Glutamatergic neuron (in vitro differentiated cells): ENCODE measurements around the gene NTN1. TPM values are rescaled to one million over a fixed set of nuclear protein-coding genes. Genes with fewer than 3 reads are reported as not detected.

Experiments
- DNase-seq: peaks from one replicate; pipeline ENCODE4 v3.0.0; 2022
- H3K27ac Mint-ChIP-seq: one replicate; pipeline ENCODE4 v1.8.0; 2020; ENCODE audit warnings: mild to moderate bottlenecking, mixed read lengths, inconsistent platforms; ENCODE audit not compliant: unreplicated experiment
- H3K27me3 Mint-ChIP-seq: one replicate; pipeline ENCODE4 v1.8.0; 2020; ENCODE audit warnings: mild to moderate bottlenecking, moderate library complexity, mixed read lengths, inconsistent platforms; ENCODE audit not compliant: unreplicated experiment
- H3K36me3 Mint-ChIP-seq: one replicate; pipeline ENCODE4 v1.8.0; 2020; ENCODE audit warnings: mild to moderate bottlenecking, mixed read lengths, inconsistent platforms; ENCODE audit not compliant: unreplicated experiment
- H3K4me1 Mint-ChIP-seq: one replicate; pipeline ENCODE4 v1.8.0; 2020; ENCODE audit warnings: mild to moderate bottlenecking, low read depth, mixed read lengths, inconsistent platforms; ENCODE audit not compliant: unreplicated experiment
- H3K4me3 Mint-ChIP-seq: one replicate; pipeline ENCODE4 v1.8.0; 2020; ENCODE audit warnings: mild to moderate bottlenecking, mixed read lengths, inconsistent platforms; ENCODE audit not compliant: unreplicated experiment
- H3K9me3 Mint-ChIP-seq: one replicate; pipeline ENCODE4 v1.8.0; 2020; ENCODE audit warnings: mild to moderate bottlenecking, moderate library complexity, mixed read lengths, inconsistent platforms; ENCODE audit not compliant: unreplicated experiment
- CTCF ChIP-seq: fragments of 200-600 bp; sonication (generic); IDR thresholded peaks from one replicate; pipeline ENCODE4 v1.5.0; 2021; ENCODE audit not compliant: partially characterized antibody, unreplicated experiment
- total RNA-seq: library from RNA; stranded (reverse); fragmentation: NEBNext Ultra II Directional; extraction: Animal tissue kit (Norgen Biotek cat#: 25700); gene quantifications from one replicate; pipeline ENCODE4 v1.2.1, GENCODE V29; 2021; ENCODE audit not compliant: unreplicated experiment

The NTN1 gene
- total RNA-seq, 1 donor from 2014 or later, result 0.76 TPM

DNA sequence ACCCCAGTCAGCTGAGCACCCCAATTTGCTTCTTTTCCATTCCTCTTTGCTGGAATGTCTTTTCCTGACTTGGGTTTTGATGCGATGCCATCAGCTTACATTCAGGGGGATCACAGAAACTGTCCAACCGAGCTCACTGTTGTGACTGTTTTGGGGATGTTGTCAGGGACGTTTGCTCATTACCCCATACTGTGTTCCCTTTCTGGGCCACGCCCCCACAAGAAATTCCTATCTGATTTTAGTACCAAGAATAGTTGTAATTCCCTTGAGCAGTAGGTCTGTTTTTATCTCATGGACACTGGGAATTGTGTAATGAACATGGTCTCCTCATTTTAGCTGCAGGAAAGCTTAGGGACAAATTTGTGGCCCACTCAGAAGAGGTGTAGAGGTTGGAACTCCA lies 2.6 kb upstream of the NTN1 start:
- no peak overlapping the region for H3K27ac Mint-ChIP-seq
- no peak for TF ChIP-seq CTCF
- DNase-seq, result no peak
- H3K27me3 Mint-ChIP-seq, result peaks cover 6% of the 10 kb centered on the region
- peaks cover 3% of the 10 kb centered on the region for H3K9me3 Mint-ChIP-seq
- H3K4me1 Mint-ChIP-seq, result no peaks in the 10 kb centered on the region
- no peak overlapping the region for H3K4me3 Mint-ChIP-seq
- H3K36me3 Mint-ChIP-seq, result no peaks in the 10 kb centered on the region

GRCh38 chr17:9020096-9020823 lies 1.1 kb upstream of the NTN1 start:
- Mint-ChIP-seq H3K4me1 (no peaks in the 10 kb centered on the region), H3K4me3 (peak overlapping the region; percentile 58)
- DNase-seq, result no peak

GRCh38 chr17:9020824-9021157 lies 519 bp upstream of the NTN1 start:
- Mint-ChIP-seq H3K9me3 (peaks cover 4% of the 10 kb centered on the region), H3K27ac (no peak overlapping the region), H3K4me3 (peak overlapping the region; percentile 11), H3K4me1 (no peaks in the 10 kb centered on the region), H3K27me3 (peaks cover 13% of the 10 kb centered on the region), H3K36me3 (no peaks in the 10 kb centered on the region)
- no peak for DNase-seq
- no peak for TF ChIP-seq CTCF

More at GRCh38 chr17:9020096-9020823, 1.1 kb upstream of the NTN1 start:
- Mint-ChIP-seq H3K9me3 (peaks cover 4% of the 10 kb centered on the region), H3K27me3 (peaks cover 13% of the 10 kb centered on the region), H3K36me3 (no peaks in the 10 kb centered on the region), H3K27ac (no peak overlapping the region)
- TF ChIP-seq CTCF, result no peak

DNA sequence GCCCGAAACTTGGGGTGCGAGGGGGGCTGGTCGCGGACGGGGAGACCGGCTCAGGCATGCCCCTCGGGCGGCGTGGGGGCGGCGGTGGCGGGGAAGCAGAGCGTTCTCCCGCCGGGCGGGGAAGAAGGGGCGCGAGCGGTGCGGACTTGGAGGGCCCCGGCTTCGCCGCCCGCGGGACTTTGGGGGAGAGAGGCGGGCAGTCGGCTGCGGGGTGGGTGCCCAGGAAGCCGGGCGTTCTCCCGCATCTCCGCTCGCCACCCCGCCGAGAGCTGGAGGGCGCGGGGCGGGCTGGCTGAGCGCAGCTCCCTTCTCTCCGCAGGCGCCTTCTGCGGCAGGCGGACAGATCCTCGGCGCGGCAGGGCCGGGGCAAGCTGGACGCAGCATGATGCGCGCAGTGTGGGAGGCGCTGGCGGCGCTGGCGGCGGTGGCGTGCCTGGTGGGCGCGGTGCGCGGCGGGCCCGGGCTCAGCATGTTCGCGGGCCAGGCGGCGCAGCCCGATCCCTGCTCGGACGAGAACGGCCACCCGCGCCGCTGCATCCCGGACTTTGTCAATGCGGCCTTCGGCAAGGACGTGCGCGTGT lies 772 bp downstream of the NTN1 start:
- peak; percentile 73 for DNase-seq
- no peak overlapping the region for H3K4me3 Mint-ChIP-seq
- TF ChIP-seq CTCF, result no peak
- H3K27me3 Mint-ChIP-seq, result peaks cover 13% of the 10 kb centered on the region
- no peaks in the 10 kb centered on the region for H3K36me3 Mint-ChIP-seq
- peaks cover 4% of the 10 kb centered on the region for H3K9me3 Mint-ChIP-seq
- H3K4me1 Mint-ChIP-seq, result no peaks in the 10 kb centered on the region
- H3K27ac Mint-ChIP-seq, result no peak overlapping the region
